HepG2 (cell line): ENCODE measurements around the gene IDH3A. TPM values are rescaled to one million over a fixed set of nuclear protein-coding genes. Genes with fewer than 3 reads are reported as not detected.

Experiments
- ATAC-seq: fragments of 200-7000 bp; cut with Tn5 transposase; 3 replicates; pipeline ENCODE4 v1.9.1; 2020; ENCODE audit warnings: mild to moderate bottlenecking, moderate library complexity
- BruUV-seq: library from RNA; stranded (reverse); fragments of 400-500 nt; replicated peaks from 2 replicates; lab custom pipeline; 2021; lab: Mats Ljungman, UMichigan
- CTCF ChIA-PET: fragments of 300-600 bp; formaldehyde crosslinking; extraction: SDS; loops from one replicate; lab custom pipeline; 2021; ENCODE audit warnings: low total read pairs, inconsistent platforms, low intra/inter-chr PET ratio; lab: Yijun Ruan, JAX
- POLR2A ChIA-PET: fragments of 350-600 bp; sonication (Branson Sonifier 250); formaldehyde crosslinking; loops from one replicate; lab custom pipeline; 2020; ENCODE audit warnings: antibody characterized with exemption, inconsistent platforms; lab: Yijun Ruan, JAX
- DNase-seq: peaks from one replicate; pipeline ENCODE4 v3.0.0-alpha.2; 2015; ENCODE audit warnings: low spot score
- FAIRE-seq: peaks from 3 replicates; lab custom pipeline; 2011; peaks lifted over from hg19 to GRCh38; lab: Jason Lieb, UNC
- H2AFZ ChIP-seq: one replicate; pipeline ENCODE4 v1.6.1; 2011; ENCODE audit warnings: low read length, inconsistent platforms
- H3K27ac ChIP-seq: fragments of 300-600 bp; 3 replicates; pipeline ENCODE4 v1.8.0; 2011; ENCODE audit warnings: mixed run types, mild to moderate bottlenecking, mixed read lengths, low read length, inconsistent platforms; ENCODE audit not compliant: insufficient read depth; ENCODE audit errors: extremely low read length
- H3K27me3 ChIP-seq, 2 experiments: fragments of 200-600 bp in 1 of 2; 2 replicates in 1 of 2; 3 replicates in 1 of 2; pipeline versions ENCODE4 v1.6.0 to v1.8.0; 2011; ENCODE audit warnings: low read length in 2 of 2, mild to moderate bottlenecking in 2 of 2, moderate library complexity in 2 of 2, inconsistent platforms in 1 of 2; ENCODE audit not compliant: insufficient read depth in 2 of 2, control insufficient read depth in 1 of 2
- H3K36me3 ChIP-seq, 2 experiments: fragments of 200-600 bp in 1 of 2; replicated peaks in 1 of 2; 2 replicates in 1 of 2; 3 replicates in 1 of 2; pipeline versions ENCODE4 v1.5.1 to v1.8.0; 2011; ENCODE audit warnings: low read length in 2 of 2, inconsistent platforms in 1 of 2; ENCODE audit not compliant: insufficient read depth in 2 of 2, control insufficient read depth in 1 of 2
- H3K4me1 ChIP-seq: 2 replicates; pipeline ENCODE4 v1.5.1; 2012; ENCODE audit warnings: low read length, inconsistent platforms; ENCODE audit not compliant: insufficient read depth
- H3K4me2 ChIP-seq: 2 replicates; pipeline ENCODE4 v1.6.0; 2011; ENCODE audit warnings: low read depth, low read length, inconsistent platforms
- H3K4me3 ChIP-seq, 3 experiments: fragments of 200-600 bp in 1 of 3; sonication (generic), shearing (Covaris generic) in 1 of 3; replicated peaks in 1 of 3; 2 replicates each; pipeline ENCODE4 v1.5.1; 2011 to 2016; ENCODE audit warnings: low read length in 3 of 3, inconsistent platforms in 2 of 3, low read depth in 2 of 3, mild to moderate bottlenecking in 2 of 3, control low read depth in 1 of 3, mixed read lengths in 1 of 3; ENCODE audit not compliant: insufficient read depth in 1 of 3
- H3K79me2 ChIP-seq: one replicate; pipeline ENCODE4 v1.6.1; 2011; ENCODE audit warnings: low read length, inconsistent platforms; ENCODE audit not compliant: insufficient read depth
- H3K9ac ChIP-seq: 2 replicates; pipeline ENCODE4 v1.6.0; 2011; ENCODE audit warnings: mild to moderate bottlenecking, low read depth, low read length, inconsistent platforms; ENCODE audit not compliant: insufficient read depth
- H3K9me3 ChIP-seq: 2 replicates; pipeline ENCODE4 v1.5.1; 2012; ENCODE audit warnings: mild to moderate bottlenecking, low read length
- H4K20me1 ChIP-seq: 2 replicates; pipeline ENCODE4 v1.6.0; 2011; ENCODE audit warnings: inconsistent platforms, mild to moderate bottlenecking, low read length, moderate library complexity; ENCODE audit not compliant: insufficient read depth
- AGO2 ChIP-seq: fragments of 200-400 bp; formaldehyde crosslinking; optimal IDR thresholded peaks from 2 replicates; pipeline ENCODE3; 2017; ENCODE audit warnings: mild to moderate bottlenecking, low read depth, low read length, moderate library complexity
- ATRX ChIP-seq: sonication (generic); formaldehyde crosslinking; IDR thresholded peaks from 2 replicates; pipeline ENCODE4 v1.4.0; 2020; ENCODE audit warnings: missing genetic modification reagents, borderline replicate concordance
- ETV6 ChIP-seq: sonication (generic); formaldehyde crosslinking; conservative IDR thresholded peaks from 2 replicates; pipeline ENCODE4 v1.4.0; 2020; ENCODE audit warnings: missing genetic modification reagents
- KAT7 ChIP-seq: IDR thresholded peaks from 2 replicates; pipeline ENCODE4 v1.6.1; 2018; ENCODE audit warnings: borderline replicate concordance, missing compliant biosample characterization
- KDM2A ChIP-seq: sonication (generic); formaldehyde crosslinking; IDR thresholded peaks from 2 replicates; pipeline ENCODE4 v1.4.0; 2020; ENCODE audit warnings: low read depth, missing genetic modification reagents, borderline replicate concordance
- MBNL3 ChIP-seq: fragments of 250-450 bp; sonication (Bioruptor Pico); conservative IDR thresholded peaks from 2 replicates; pipeline ENCODE4 v1.8.0; 2022; ENCODE audit warnings: mild to moderate bottlenecking, inconsistent platforms
- MZF1 ChIP-seq: sonication (generic); formaldehyde crosslinking; IDR thresholded peaks from 2 replicates; pipeline ENCODE4 v1.8.1; 2023; ENCODE audit warnings: mild to moderate bottlenecking, missing genetic modification reagents, borderline replicate concordance
- PITX1 ChIP-seq: sonication (generic); formaldehyde crosslinking; IDR thresholded peaks from 2 replicates; pipeline ENCODE4 v1.5.1; 2020; ENCODE audit warnings: mild to moderate bottlenecking, missing genetic modification reagents
- THYN1 ChIP-seq: sonication (generic); formaldehyde crosslinking; IDR thresholded peaks from 2 replicates; pipeline ENCODE4 v1.8.1; 2023; ENCODE audit warnings: low read depth, mild to moderate bottlenecking, moderate library complexity, missing genetic modification reagents, borderline replicate concordance
- YEATS2 ChIP-seq: sonication (generic); formaldehyde crosslinking; IDR thresholded peaks from 2 replicates; pipeline ENCODE4 v1.4.0; 2020; ENCODE audit warnings: missing genetic modification reagents, borderline replicate concordance
- ZNF260 ChIP-seq: sonication (generic); formaldehyde crosslinking; IDR thresholded peaks from 2 replicates; pipeline ENCODE4 v1.4.0; 2020; ENCODE audit warnings: missing genetic modification reagents, low read depth, mild to moderate bottlenecking, borderline replicate concordance
- ZNF30 ChIP-seq: sonication (generic); formaldehyde crosslinking; IDR thresholded peaks from 2 replicates; pipeline ENCODE4 v1.5.0; 2020; ENCODE audit warnings: mild to moderate bottlenecking, missing genetic modification reagents
- ZNF331 ChIP-seq: sonication (generic); formaldehyde crosslinking; IDR thresholded peaks from 2 replicates; pipeline ENCODE4 v1.4.0; 2020; ENCODE audit warnings: missing genetic modification reagents
- ZNF652 ChIP-seq: IDR thresholded peaks from 2 replicates; pipeline ENCODE4 v1.6.1; 2016; ENCODE audit warnings: low read depth, borderline replicate concordance
- ZNF768 ChIP-seq: sonication (generic); formaldehyde crosslinking; IDR thresholded peaks from 2 replicates; pipeline ENCODE4 v1.4.0; 2020; ENCODE audit warnings: missing genetic modification reagents
- ZNF780A ChIP-seq: sonication (generic); formaldehyde crosslinking; IDR thresholded peaks from 2 replicates; pipeline ENCODE4 v1.8.0; 2022; ENCODE audit warnings: mild to moderate bottlenecking, missing genetic modification reagents, moderate library complexity
- WGBS: methylation state at CpG from one replicate; pipeline ENCODE4 v1.1.6; 2017; ENCODE audit warnings: low lambda C conversion rate; 5-methylcytosine and 5-hydroxymethylcytosine counted together
- in situ Hi-C: cut with HindIII; loops from 2 replicates; pipeline ENCODE4 v1.10.0; 2017; ENCODE audit warnings: low pct_unique_long_range_greater_than_20kb; ENCODE audit not compliant: extremely low pct_ligation_motif_present
- intact Hi-C: fragments of 100-400 bp; cut with micrococcal nuclease; formaldehyde crosslinking; loops from one replicate; pipeline ENCODE4 v1.10.0; 2022; ENCODE audit not compliant: unreplicated experiment
- polyA plus RNA-seq, 8 experiments: library from polyadenylated mRNA; depleted of rRNA in 3 of 8; stranded (reverse) in 7 of 8; unstranded in 1 of 8; fragments of >200 nt; fragmentation: Illumina TruSeq in 4 of 8; extraction: Trizol in 4 of 8; gene quantifications; 2 replicates each; pipeline versions ENCODE4 v1.2.1 to v1.2.3, GENCODE V29; 2011 to 2016; ENCODE audit warnings: low read depth in 4 of 8, missing spikeins in 1 of 8, mixed read lengths in 1 of 8; ENCODE audit not compliant: insufficient read depth in 1 of 8
- total RNA-seq, 5 experiments: library from RNA; depleted of rRNA; stranded (reverse); fragments of >200 nt; fragmentation: Illumina TruSeq; extraction: Trizol; gene quantifications; 2 replicates each; pipeline ENCODE4 v1.2.3, GENCODE V29; 2016; ENCODE audit warnings: low read depth in 1 of 5
- TF ChIP-seq, protein P1 (sequence below): sonication (generic); formaldehyde crosslinking; IDR thresholded peaks from 2 replicates; pipeline ENCODE4 v1.4.0; 2020; ENCODE audit warnings: missing genetic modification reagents, mild to moderate bottlenecking, borderline replicate concordance
- TF ChIP-seq, protein P2 (sequence below): sonication (generic); formaldehyde crosslinking; IDR thresholded peaks from 2 replicates; pipeline ENCODE4 v1.4.0; 2020; ENCODE audit warnings: missing genetic modification reagents

IDH3A gene
- total and polyA plus RNA-seq, 2 of the 13 experiments (the other 11 are each of a cell fraction or from before 2014, with no cell fraction given), result 40.7 to 50.7 TPM

DNA sequence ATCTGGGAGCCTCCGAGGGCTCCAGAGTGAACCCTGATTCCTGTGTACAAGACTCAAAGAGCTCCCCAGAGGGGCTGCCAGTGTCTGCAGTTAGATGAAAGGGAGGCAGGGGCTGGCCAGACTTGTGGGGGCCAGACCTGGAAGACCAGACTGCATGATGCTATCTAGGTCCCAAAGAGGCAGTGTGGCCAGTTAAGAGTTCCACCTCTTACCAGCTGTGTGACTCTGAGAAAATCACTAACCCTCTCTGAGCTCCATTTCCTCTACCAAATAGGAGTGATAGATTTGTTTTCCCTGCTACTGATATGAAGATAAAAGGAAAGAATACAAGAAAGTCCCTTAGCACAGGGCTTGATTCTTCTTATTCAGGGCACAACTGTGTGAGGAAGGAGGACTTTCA lies 56.2 kb downstream of the IDH3A start:
- H3K79me2 ChIP-seq, result no peaks in the 10 kb centered on the region
- no peaks in the 10 kb centered on the region for H3K4me1 ChIP-seq
- no peak overlapping the region for H2AFZ ChIP-seq
- ChIA-PET POLR2A (interaction anchor here (0.9 kb wide), 1 partner anchor 94 kb away, joined by 4 read pairs; the partner anchor contains the start of gene SKIC8), CTCF (no interaction called here)
- H3K27ac ChIP-seq, result no peak overlapping the region
- peaks cover 9 to 40% of the 10 kb centered on the region in 2 experiments; a peak in 4 of 5 replicates for H3K27me3 ChIP-seq
- no peaks in the 10 kb centered on the region for H3K9me3 ChIP-seq
- intact Hi-C loops (no loop called here), in situ Hi-C loops (no loop called here)
- H3K9ac ChIP-seq, result no peak overlapping the region
- no peaks in the 10 kb centered on the region for H4K20me1 ChIP-seq
- no peak overlapping the region for H3K4me3 ChIP-seq
- no TSS peak for BruUV-seq
- FAIRE-seq (no peak), ATAC-seq (no peak), DNase-seq (no peak)
- H3K36me3 ChIP-seq, result no peaks in the 10 kb centered on the region
- no peak overlapping the region for H3K4me2 ChIP-seq
- TF ChIP-seq MZF1 (CRISPR knock-in tag) (no peak), THYN1 (CRISPR knock-in tag) (no peak), ZNF768 (CRISPR knock-in tag) (peak; percentile 79)
- 0% methylated on average over 1 of the region's 1 CpG for WGBS

DNA sequence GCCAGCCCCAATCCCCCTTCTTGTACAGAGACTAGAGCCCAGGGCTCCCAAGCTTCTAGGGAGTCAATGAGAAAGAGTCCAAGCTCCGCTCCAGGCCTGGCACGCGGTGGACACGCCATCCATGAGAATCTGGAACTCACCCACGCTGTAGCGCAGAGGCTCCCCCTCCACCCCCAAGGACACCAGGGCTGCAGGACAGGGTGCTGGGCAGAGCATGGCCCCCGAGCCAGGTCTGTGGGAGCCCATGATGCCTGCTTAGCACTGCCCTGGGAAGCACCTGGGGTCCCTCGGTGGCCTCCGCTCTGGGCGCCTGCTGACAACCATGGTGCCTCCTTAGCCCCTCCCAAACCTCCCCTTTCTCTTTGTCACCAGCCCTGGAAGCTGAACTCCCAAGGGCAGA lies 56.7 kb downstream of the IDH3A start:
- FAIRE-seq, result no peak
- Histone ChIP-seq H3K4me1 (no peaks in the 10 kb centered on the region), H3K27me3 (peaks cover 9 to 41% of the 10 kb centered on the region in 2 experiments; a peak in 4 of 5 replicates), H4K20me1 (no peaks in the 10 kb centered on the region), H3K9me3 (no peaks in the 10 kb centered on the region), H2AFZ (no peak overlapping the region), H3K4me2 (no peak overlapping the region), H3K36me3 (no peaks in the 10 kb centered on the region), H3K27ac (no peak overlapping the region), H3K4me3 (no peak overlapping the region), H3K9ac (no peak overlapping the region), H3K79me2 (no peaks in the 10 kb centered on the region)
- ChIA-PET POLR2A (interaction anchor here (0.9 kb wide), 1 partner anchor 93 kb away, joined by 4 read pairs; the partner anchor contains the start of gene SKIC8), CTCF (no interaction called here)
- no peak for DNase-seq
- intact Hi-C loops, result no loop called here
- 57% methylated on average over 2 of the region's 10 CpGs for WGBS
- BruUV-seq, result no TSS peak
- in situ Hi-C loops, result no loop called here
- ATAC-seq, result no peak
- TF ChIP-seq AGO2, result no peak
- no peak for TF ChIP-seq ATRX (CRISPR knock-in tag)
- no peak for TF ChIP-seq ZNF780A
- no peak for TF ChIP-seq KAT7 (CRISPR knock-in tag)
- TF ChIP-seq, protein P1, sequence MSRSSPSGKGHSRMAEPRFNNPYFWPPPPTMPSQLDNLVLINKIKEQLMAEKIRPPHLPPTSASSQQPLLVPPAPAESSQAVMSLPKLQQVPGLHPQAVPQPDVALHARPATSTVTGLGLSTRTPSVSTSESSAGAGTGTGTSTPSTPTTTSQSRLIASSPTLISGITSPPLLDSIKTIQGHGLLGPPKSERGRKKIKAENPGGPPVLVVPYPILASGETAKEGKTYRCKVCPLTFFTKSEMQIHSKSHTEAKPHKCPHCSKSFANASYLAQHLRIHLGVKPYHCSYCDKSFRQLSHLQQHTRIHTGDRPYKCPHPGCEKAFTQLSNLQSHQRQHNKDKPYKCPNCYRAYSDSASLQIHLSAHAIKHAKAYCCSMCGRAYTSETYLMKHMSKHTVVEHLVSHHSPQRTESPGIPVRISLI, result no peak
- no peak for TF ChIP-seq ETV6 (CRISPR knock-in tag)
- TF ChIP-seq, protein P2, sequence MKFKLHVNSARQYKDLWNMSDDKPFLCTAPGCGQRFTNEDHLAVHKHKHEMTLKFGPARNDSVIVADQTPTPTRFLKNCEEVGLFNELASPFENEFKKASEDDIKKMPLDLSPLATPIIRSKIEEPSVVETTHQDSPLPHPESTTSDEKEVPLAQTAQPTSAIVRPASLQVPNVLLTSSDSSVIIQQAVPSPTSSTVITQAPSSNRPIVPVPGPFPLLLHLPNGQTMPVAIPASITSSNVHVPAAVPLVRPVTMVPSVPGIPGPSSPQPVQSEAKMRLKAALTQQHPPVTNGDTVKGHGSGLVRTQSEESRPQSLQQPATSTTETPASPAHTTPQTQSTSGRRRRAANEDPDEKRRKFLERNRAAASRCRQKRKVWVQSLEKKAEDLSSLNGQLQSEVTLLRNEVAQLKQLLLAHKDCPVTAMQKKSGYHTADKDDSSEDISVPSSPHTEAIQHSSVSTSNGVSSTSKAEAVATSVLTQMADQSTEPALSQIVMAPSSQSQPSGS, result no peak
- no peak for TF ChIP-seq ZNF331 (CRISPR knock-in tag)
- no peak for TF ChIP-seq ZNF652 (CRISPR knock-in tag)
- TF ChIP-seq ZNF260 (CRISPR knock-in tag), result no peak
- TF ChIP-seq YEATS2 (CRISPR knock-in tag), result no peak
- TF ChIP-seq KDM2A (CRISPR knock-in tag), result no peak
- TF ChIP-seq ZNF30 (CRISPR knock-in tag), result no peak
- TF ChIP-seq PITX1 (CRISPR knock-in tag), result no peak
- no peak for TF ChIP-seq MBNL3 (CRISPR knock-in tag)
